ENCODE data around the gene NCOA7. TPM values are rescaled to one million over a fixed set of nuclear protein-coding genes. Genes with fewer than 3 reads are reported as not detected.

The NCOA7 gene
- total RNA-seq, 2 donors from 2014 or later: 26.5 to 30.0 TPM

GRCh38 chr6:125867483-125867942 lies 76.8 kb downstream of the NCOA7 start:
- Histone ChIP-seq H3K27ac (no peak overlapping the region), H3K27me3 (no peaks in the 10 kb centered on the region), H3K36me3 (replicated peaks in 1 of 2; ENCODE audit: insufficient read depth in 1 of 2, low read depth in 2 of 2) (no peaks in the 10 kb centered on the region), H3K4me1 (peaks cover 33% of the 10 kb centered on the region), H3K9me3 (no peaks in the 10 kb centered on the region), H3K4me3 (no peak overlapping the region)
- no peak for DNase-seq
- 87 to 95% methylated on average over 6 of the region's 6 CpGs for WGBS, 2 donors
- intact Hi-C loops (cut with DNase I): no loop called here
- no peak for ATAC-seq
- TF ChIP-seq POLR2A (IDR thresholded peaks at IDR 0.05) (no peak), CTCF (IDR thresholded peaks at IDR 0.05) (no peak)

GRCh38 chr6:125868252-125868651 lies 77.5 kb downstream of the NCOA7 start:
- TF ChIP-seq CTCF (IDR thresholded peaks at IDR 0.05) (no peak), POLR2A (IDR thresholded peaks at IDR 0.05) (no peak)
- 77 to 85% methylated on average over 2 of the region's 2 CpGs for WGBS, 2 donors
- ATAC-seq: no peak
- DNase-seq: no peak
- peaks cover 33% of the 10 kb centered on the region for H3K4me1 ChIP-seq
- no peaks in the 10 kb centered on the region for H3K27me3 ChIP-seq
- no peak overlapping the region for H3K4me3 ChIP-seq
- no peaks in the 10 kb centered on the region for H3K36me3 ChIP-seq (replicated peaks in 1 of 2; ENCODE audit: insufficient read depth in 1 of 2, low read depth in 2 of 2)
- no peaks in the 10 kb centered on the region for H3K9me3 ChIP-seq
- intact Hi-C loops (cut with DNase I): no loop called here
- H3K27ac ChIP-seq: peak overlapping the region in 1 of 4 donors; percentile 72

GRCh38 chr6:125868678-125869395 lies 78.1 kb downstream of the NCOA7 start:
- Histone ChIP-seq H3K9me3 (no peaks in the 10 kb centered on the region), H3K27ac (peak overlapping the region in 3 of 4 donors; percentile 40 to 72 (median 72)), H3K36me3 (replicated peaks in 1 of 2; ENCODE audit: insufficient read depth in 1 of 2, low read depth in 2 of 2) (no peaks in the 10 kb centered on the region), H3K4me1 (peaks cover 33% of the 10 kb centered on the region), H3K27me3 (no peaks in the 10 kb centered on the region), H3K4me3 (no peak overlapping the region)
- WGBS, 2 donors: 23 to 33% methylated on average over 5 of the region's 5 CpGs
- ATAC-seq (peak; percentile 94), DNase-seq (peak; percentile 55 to 71 (median 65))
- TF ChIP-seq CTCF (IDR thresholded peaks at IDR 0.05): no peak
- no peak for TF ChIP-seq POLR2A (IDR thresholded peaks at IDR 0.05)
- intact Hi-C loops (cut with DNase I): no loop called here

GRCh38 chr6:125869427-125869826 lies 78.7 kb downstream of the NCOA7 start:
- 21 to 31% methylated on average over 6 of the region's 6 CpGs for WGBS, 2 donors
- intact Hi-C loops (cut with DNase I): no loop called here
- ATAC-seq: peak; percentile 81

More at GRCh38 chr6:125869427-125869826, 78.7 kb downstream of the NCOA7 start:
- Histone ChIP-seq H3K4me3 (no peak overlapping the region), H3K27ac (peak overlapping the region in 3 of 4 donors; percentile 40 to 72 (median 72)), H3K9me3 (no peaks in the 10 kb centered on the region), H3K36me3 (replicated peaks in 1 of 2; ENCODE audit: insufficient read depth in 1 of 2, low read depth in 2 of 2) (no peaks in the 10 kb centered on the region), H3K27me3 (no peaks in the 10 kb centered on the region), H3K4me1 (peaks cover 33% of the 10 kb centered on the region)
- DNase-seq: peak; percentile 31 to 57 (median 44)
- TF ChIP-seq CTCF (IDR thresholded peaks at IDR 0.05) (no peak), POLR2A (IDR thresholded peaks at IDR 0.05) (no peak)
